ENCODE measurements around the gene PARP6. TPM values are rescaled to one million over a fixed set of nuclear protein-coding genes. Genes with fewer than 3 reads are reported as not detected.

The PARP6 gene
- total RNA-seq, result 40.4 and 43.4 TPM in 2 replicates

GRCh38 chr15:72272213-72272996, at the start of gene PARP6:
Gene PARP6, minus strand, starts transcription at chr15:72272554. Its CDS starts 5,077 bp downstream, at chr15:72267477.
- TF ChIP-seq CTCF (IDR thresholded peaks at IDR 0.05; ENCODE audit: extremely low read depth, low read depth, low read length), result peak; percentile 67
- peaks cover 2% of the 10 kb centered on the region for H4K20me1 ChIP-seq (ENCODE audit: insufficient read depth, low read length)
- peaks cover 40% of the 10 kb centered on the region for H3K79me2 ChIP-seq (ENCODE audit: insufficient read depth, low read length)
- peak; percentile 100 for DNase-seq (ENCODE audit: insufficient read length, low spot score, missing footprints)
- H3K36me3 ChIP-seq (ENCODE audit: insufficient read depth, low read length), result peaks cover 11% of the 10 kb centered on the region
- H3K27ac ChIP-seq (ENCODE audit: low read depth, low read length), result peak within 1 kb of the TSS; percentile 81
- H3K4me3 ChIP-seq (ENCODE audit: insufficient read depth, low read length), result peak within 1 kb of the TSS; percentile 80
- peak within 1 kb of the TSS; percentile 91 for H2AFZ ChIP-seq (ENCODE audit: low read length)
- peak within 1 kb of the TSS; percentile 91 for H3K4me2 ChIP-seq (ENCODE audit: insufficient read depth, low read length)
- no peaks in the 10 kb centered on the region for H3K9me3 ChIP-seq (ENCODE audit: low read depth, low read length)
- H3K27me3 ChIP-seq (ENCODE audit: insufficient read depth, low read length), result no peaks in the 10 kb centered on the region
- H3K4me1 ChIP-seq (ENCODE audit: insufficient read depth, low read length), result peaks cover 21% of the 10 kb centered on the region

GRCh38 chr15:72319985-72320671, 47.8 kb upstream of the PARP6 start, which contains the start of gene CELF6:
Gene CELF6, minus strand, starts transcription at chr15:72320157. Its CDS starts 283 bp downstream, at chr15:72319874.
- TF ChIP-seq CTCF (IDR thresholded peaks at IDR 0.05; ENCODE audit: extremely low read depth, low read depth, low read length), result no peak
- H3K9me3 ChIP-seq (ENCODE audit: low read depth, low read length), result no peaks in the 10 kb centered on the region
- peaks cover 5% of the 10 kb centered on the region for H4K20me1 ChIP-seq (ENCODE audit: insufficient read depth, low read length)
- no peaks in the 10 kb centered on the region for H3K27me3 ChIP-seq (ENCODE audit: insufficient read depth, low read length)
- peak within 1 kb of the TSS; percentile 91 for H3K4me2 ChIP-seq (ENCODE audit: insufficient read depth, low read length)
- H3K4me1 ChIP-seq (ENCODE audit: insufficient read depth, low read length), result peaks cover 6% of the 10 kb centered on the region
- H3K27ac ChIP-seq (ENCODE audit: low read depth, low read length), result no peak within 1 kb of the TSS
- H3K4me3 ChIP-seq (ENCODE audit: insufficient read depth, low read length), result peak within 1 kb of the TSS; percentile 73
- peak within 1 kb of the TSS; percentile 77 for H2AFZ ChIP-seq (ENCODE audit: low read length)
- H3K79me2 ChIP-seq (ENCODE audit: insufficient read depth, low read length), result no peaks in the 10 kb centered on the region
- peak; percentile 97 for DNase-seq (ENCODE audit: insufficient read length, low spot score, missing footprints)
- no peaks in the 10 kb centered on the region for H3K36me3 ChIP-seq (ENCODE audit: insufficient read depth, low read length)

- DNase-seq (ENCODE audit: insufficient read length, low spot score, missing footprints), result peak; percentile 95
- no peak overlapping the region for H3K4me2 ChIP-seq (ENCODE audit: insufficient read depth, low read length)
Measured at GRCh38 chr15:72319360-72319984, 47.1 kb upstream of the PARP6 start.

More at GRCh38 chr15:72319360-72319984, 47.1 kb upstream of the PARP6 start:
- H2AFZ ChIP-seq (ENCODE audit: low read length), result no peak overlapping the region
- H3K9me3 ChIP-seq (ENCODE audit: low read depth, low read length), result no peaks in the 10 kb centered on the region
- no peak for TF ChIP-seq CTCF (IDR thresholded peaks at IDR 0.05; ENCODE audit: extremely low read depth, low read depth, low read length)
- H3K27ac ChIP-seq (ENCODE audit: low read depth, low read length), result no peak overlapping the region
- peak overlapping the region; percentile 33 for H3K4me3 ChIP-seq (ENCODE audit: insufficient read depth, low read length)
- H3K36me3 ChIP-seq (ENCODE audit: insufficient read depth, low read length), result no peaks in the 10 kb centered on the region
- peaks cover 6% of the 10 kb centered on the region for H3K4me1 ChIP-seq (ENCODE audit: insufficient read depth, low read length)
- H4K20me1 ChIP-seq (ENCODE audit: insufficient read depth, low read length), result peaks cover 5% of the 10 kb centered on the region
- no peaks in the 10 kb centered on the region for H3K27me3 ChIP-seq (ENCODE audit: insufficient read depth, low read length)
- no peaks in the 10 kb centered on the region for H3K79me2 ChIP-seq (ENCODE audit: insufficient read depth, low read length)
